HG02571 (cell line): ENCODE results near the gene DNER.
"Not testable (repeated sequence)": the region's sequence is repeated elsewhere in the genome, so short reads cannot be mapped to it uniquely, and the experiment has no call there.

Experiments
- ATAC-seq: cut with Tn5 transposase; IDR thresholded peaks from one replicate; pipeline ENCODE4 v1.9.1; 2021; ENCODE audit warnings: mild to moderate bottlenecking, moderate library complexity; ENCODE audit not compliant: unreplicated experiment

Gene DNER

DNA sequence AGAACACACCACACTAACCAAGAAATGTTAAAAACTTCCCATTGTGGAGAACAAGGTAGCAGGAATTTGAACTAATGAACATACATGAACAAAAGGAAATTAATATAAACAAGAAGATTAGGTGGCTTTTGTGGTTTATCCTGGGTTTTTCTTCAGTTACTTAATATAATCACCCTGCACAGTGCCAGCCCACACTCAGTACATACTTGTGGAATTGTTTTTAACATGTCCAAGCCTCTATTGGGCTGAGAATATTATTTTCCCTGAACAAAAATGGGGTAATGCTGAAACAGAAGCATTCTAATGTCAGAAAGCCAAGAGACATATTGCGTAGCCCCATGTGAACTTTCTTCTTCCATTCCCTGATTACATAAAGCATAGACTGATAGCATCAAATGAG, 202.8 kb downstream of the DNER start:
- no peak for ATAC-seq

DNA sequence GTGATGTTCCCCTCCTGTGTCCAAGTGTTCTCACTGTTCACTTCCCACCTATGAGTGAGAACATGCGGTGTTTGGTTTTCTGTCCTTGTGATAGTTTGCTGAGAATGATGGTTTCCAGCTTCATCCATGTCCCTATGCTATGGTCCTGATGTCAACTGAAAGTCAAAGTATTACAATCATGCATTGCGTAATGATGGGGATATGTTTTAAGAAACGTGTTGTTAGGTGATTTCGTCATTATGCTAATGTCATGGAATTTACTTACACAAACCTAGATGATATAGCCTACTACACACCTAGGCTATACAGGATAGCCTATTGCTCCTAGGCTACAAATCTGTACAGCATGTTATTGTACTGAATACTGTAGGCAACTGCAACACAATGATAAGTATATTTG, 207.7 kb downstream of the DNER start:
- ATAC-seq, result not testable (repeated sequence)

DNA sequence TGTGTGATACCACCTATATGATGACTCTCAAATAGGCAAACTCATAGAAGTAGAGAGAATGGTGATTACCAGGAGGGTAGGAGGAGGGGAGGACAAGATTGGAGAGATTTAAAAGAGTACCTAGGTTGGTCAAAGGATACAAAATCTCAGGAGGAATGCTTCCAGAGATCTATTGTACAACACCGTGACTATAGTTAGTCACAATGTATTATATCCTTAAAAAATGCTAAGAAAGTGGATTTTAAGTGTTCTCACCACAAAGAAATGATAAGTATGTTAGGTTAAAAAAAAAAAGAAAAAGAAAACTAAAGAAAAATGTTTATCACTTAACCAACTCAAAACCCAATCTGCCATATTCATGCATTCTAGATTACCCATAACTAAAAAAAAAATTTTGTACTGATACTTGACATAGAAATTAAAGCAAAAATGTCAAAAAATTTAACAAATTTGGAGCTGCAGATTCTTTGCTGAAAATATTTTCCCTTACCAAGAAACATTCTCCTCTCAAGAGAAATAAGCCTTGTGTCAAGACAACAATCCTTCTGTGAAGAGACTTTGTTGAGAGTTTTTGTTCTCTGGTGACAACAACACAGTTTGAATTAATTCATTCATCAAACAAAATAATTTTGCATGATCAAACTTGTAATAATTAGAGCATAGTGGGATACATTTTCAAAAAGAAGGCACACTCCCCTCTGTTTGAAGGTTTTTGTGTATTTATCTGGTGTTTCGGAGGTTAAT, 213.1 kb downstream of the DNER start:
- no peak for ATAC-seq

DNA sequence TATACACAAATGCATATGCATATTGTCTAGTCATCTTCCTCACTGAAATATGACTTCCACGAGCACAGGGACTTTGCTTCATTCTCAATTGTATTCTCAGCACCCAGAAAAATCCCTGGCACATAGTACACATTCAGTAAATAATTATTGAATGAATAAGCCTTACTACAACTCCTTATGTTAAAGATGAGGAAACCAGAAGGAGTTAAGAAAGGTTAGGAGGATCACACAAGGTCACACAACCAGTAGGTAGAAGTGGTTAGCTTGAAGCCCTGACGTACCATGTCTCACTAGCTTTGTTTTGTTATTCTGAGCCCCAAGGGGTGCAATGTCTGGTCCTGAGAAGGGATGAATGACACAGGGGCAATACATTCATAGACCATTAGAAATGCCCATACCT, 222.3 kb downstream of the DNER start:
- no peak for ATAC-seq

DNA sequence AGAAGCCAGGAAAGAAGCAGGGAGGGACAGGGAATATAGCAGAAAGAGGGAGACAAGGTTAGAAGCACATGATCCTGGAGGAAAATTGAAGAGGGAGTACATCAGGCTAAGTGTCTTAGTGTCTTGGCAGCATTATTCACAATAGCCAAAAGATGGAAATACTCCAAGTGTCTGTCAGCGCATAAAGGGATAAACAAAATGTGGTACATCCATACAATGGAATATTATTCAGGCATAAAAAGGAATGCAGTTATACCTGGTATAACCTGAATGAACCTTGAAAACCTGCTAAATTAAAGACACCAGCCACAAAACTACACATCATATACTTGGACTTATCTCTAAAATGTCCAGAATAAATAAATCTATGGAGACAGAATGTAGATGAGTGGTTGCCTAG, 224.2 kb downstream of the DNER start:
- ATAC-seq, result no peak

DNA sequence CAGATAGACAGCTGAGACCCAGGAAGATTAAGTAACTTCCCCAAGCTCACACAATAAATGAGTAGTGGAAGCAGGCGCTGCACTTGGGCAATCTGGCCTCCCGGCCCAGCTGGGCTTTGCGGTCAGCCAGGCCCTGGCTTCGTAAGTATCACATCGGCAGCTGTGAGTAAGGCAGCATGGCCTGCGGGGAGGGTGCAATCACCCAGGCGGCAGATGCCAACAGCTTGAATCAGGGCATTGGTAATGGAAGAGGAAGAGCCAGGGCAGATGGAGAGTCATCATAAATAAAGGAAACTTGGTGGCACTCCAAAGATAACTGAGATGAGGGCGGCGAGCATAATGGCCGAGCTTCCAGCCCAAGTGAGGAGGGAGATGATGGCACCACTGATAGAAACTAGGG, 225.3 kb downstream of the DNER start:
- ATAC-seq, result no peak

DNA sequence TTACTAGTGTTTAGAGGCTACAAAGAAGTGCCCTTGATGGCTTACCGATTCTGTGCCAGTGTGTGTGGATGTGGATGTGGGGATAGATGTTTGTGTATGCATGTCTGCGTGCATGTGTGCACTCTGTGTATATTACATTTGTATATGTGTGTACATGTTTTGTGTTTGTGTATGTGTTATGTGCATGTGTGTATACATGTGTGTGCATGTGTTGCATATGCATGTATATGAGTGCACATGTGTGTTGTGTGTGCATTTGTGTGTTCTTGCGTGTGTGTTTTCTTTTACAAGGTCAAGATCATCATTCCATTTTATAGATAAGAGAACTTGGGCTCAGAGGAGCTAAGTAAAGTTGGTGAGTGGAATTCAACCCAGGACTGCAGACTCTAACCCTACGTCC, 226.1 kb downstream of the DNER start:
- no peak for ATAC-seq

DNA sequence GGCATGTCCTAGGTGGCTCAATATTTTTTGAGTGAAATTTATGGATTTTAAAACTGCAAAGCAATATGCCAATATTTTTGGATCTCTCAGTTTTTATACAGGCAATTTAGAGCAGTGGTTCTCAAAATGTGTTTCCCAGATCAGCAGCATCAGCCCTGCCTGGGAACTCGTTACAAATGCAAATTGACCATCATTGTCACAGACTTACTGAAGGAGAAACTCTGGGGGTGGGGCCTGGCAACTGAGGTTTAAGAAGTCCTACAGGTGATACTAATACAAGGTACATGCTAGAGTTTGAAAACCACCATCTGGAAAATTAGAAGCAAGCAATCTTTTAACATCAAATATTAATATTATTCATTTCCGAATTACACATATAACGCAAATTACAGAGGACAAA, 227.7 kb downstream of the DNER start:
- ATAC-seq, result no peak

DNA sequence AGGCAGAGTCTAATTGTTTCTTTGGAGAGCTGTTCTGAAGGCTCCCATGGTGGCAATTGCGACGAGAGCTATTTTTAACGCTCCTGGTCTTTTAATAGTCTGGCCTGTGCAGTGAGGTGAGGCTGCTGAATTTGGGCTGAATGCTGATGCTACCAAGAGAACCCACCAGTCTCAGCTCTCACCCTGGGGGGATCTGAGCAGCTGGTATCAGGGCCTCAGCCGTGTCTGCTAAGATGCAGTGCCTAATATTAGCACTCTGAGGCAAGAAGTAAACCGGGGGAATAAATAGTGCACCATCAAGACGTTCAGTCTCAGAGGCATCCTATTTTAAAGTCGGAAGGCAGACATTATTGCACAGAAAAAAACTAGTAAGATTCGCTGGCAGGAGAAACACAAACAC, 228.5 kb downstream of the DNER start:
- no peak for ATAC-seq

DNA sequence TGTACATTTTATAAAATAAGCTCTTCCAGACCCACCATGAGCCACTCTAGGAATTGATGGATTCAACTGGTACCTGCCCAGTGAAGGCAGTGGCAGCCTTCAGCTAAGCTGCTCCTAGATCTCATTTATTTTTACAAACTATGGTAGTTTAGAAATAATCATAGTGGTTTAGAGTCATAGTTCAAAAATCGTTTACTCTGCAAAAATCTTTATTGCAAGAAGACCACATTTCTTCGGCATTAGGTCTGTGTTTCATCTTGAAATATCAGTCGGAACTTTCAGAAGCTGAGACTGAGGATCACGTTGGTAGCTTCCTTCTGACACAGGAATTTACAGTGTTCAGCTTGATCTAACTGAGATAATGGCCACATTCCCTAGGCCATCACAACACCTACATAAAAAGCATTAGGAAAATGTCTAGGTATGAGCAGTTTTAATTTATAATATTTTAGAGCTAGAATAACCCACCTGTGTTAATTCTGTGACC, 237.0 kb downstream of the DNER start:
- ATAC-seq, result no peak

DNA sequence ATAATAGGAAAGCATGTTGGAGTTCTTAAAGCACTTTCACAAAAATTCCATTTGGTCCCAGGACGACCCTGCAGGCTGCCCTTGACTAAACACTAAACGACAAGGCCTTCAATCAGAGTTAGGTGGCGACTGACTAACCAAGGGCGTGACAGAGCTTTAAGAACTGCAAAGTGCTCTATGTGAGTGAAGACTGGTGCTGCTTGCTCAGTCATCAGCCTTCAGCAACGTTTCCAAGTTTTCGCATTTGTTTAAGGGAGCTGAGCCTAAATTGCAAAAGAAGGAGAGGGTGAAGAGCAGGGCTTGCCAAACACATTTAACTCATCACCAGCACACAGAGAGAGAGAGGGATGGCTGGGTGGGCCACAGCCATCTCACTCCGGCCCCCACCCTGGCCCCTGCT, 238.6 kb downstream of the DNER start:
- ATAC-seq, result no peak

DNA sequence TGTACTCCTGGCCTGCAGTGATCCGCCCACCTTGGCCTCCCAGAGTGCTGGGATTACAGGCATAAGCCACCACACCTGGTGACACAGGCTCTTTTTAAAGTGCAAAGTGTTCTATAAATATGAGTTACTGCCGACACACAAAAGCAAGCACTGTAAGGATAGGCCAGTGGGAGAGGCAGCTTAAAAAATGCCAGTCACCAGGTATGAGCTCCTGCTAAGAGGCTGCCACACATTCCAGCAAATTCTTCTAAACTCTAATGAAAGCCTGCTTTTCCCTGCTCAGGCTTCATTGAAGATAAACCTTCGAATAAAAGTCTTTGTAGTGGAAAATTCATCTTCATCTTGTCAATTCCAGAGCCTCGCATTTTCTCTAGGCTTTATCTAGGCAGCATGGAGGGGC, 240.2 kb downstream of the DNER start:
- ATAC-seq, result no peak

DNA sequence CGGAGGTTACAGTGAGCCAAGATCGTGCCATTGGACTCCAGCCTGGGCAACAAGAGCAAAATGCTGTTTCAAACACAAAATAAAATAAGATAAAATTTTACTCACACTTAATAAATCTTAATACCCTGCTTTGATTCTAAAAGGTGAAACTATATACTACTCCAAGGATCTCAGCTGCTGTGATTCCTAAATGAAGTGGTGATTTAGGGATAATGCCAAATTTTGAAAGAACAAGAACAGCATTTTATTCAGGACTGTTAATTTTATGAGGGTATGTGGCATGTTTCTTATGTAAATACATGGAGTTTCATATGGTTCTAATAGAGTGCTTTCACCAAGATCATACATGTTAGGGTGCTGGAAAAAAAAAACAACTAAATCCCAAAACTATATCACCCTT, 243.6 kb downstream of the DNER start:
- no peak for ATAC-seq

DNA sequence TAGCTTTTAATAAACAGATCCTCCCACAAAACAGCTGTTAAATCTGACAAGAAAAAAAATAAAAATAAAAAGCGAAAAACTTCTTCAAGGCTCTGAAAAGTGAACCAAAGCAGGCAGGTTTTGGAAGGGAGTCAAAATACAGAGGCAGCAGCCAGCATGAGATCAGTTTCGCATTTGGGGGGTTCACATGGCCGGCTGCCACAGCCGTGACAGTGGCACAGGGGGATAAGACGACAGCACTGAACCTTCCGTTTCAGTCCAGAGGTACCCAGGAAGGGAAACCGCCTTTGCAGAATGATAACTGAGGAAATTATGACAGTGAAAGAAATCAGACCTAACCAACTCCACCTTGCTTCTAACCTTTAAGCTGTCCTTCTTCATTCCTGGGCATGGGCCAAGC, 246.6 kb downstream of the DNER start:
- ATAC-seq, result no peak

DNA sequence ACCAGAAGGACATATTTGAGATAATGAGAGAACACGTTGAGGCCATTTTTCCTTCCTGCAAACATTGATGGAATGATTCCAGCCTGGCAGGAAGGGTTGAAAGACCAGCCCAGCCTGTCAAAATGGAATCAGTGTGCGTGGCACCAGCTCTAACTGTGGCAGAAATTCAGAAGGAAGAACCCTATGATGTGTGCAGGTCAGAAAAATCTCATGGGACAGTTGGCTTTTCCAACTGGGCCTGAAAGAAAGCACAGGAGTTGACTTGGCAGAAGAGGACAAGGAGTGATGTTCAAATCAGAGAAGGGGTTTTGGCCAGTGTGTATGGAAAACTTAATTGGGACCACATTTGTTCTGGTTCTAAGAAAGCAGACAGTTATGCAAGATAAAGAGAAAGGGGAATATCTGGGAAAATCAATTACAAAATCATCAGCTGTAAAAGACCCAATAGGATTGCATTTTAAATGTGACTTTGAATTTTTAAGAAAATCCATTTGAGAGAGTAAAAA, 250.5 kb downstream of the DNER start:
- ATAC-seq, result no peak

DNA sequence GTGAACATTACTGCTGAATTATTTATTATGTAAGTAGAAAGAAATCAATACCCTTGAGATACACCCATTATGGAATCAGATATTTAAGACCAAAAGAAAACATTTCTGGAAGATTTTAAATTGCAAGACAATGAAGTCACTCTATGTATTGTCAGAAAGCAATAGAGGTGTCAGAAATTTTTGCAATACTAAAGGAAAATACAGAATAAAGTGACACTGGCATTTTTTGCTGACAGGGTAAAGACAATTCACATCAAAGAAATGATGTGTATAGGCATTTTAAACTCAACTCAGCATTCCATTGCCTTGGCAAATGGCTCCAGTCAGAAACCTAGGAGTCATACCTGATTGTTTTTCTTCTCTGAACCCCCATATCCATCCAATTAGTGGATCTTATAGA, 252.2 kb downstream of the DNER start:
- no peak for ATAC-seq

DNA sequence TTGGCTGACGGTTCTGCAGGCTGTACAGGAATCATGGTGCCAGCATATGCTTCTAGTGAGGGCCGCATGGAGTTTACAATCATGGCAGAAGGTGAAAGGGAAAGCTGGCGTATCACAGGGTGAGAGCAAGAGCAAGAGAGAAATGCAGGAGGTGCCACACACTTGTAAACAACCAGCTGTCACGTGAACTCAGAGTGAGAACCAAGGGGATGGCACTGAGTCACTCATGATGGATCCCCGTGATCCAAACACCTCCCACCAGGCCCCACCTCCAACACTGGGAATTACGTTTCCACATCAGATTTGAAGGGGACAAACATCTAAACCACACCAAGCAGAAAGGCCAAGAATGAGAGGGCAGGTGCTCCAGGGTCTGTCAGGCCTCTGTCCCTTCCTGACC, 258.3 kb downstream of the DNER start:
- ATAC-seq, result no peak

DNA sequence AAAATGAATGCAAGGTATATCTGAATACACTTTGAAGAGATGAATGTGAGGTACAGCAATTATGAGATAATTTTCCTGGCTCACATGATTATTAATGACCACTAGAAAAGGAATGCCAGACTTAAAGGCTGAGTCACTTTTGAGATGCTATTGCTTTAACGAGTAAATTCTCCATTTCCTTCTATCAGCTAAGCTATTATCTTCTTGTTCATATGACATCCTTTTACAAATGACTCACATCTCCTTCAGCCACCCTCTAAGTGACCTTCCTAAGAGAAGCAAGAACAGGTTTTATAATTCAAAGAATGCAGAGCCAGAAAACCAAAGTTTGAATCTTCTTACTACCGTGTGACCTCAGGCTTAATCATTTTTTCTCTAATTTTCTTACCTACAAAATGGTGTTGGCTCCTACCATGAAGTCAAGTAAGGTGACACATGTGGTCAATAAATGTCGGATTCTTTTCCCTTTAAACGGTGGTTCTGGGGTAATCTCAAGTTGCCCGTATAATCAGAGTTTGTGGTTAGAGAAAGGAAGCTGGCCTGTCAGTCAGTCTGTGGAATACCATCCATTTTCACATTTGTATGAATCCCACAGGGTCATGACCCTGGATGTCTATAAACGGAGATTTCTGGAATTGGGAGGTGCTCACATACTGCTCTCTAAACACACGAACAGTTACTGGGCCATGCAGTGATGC, 259.3 kb downstream of the DNER start:
- no peak for ATAC-seq

DNA sequence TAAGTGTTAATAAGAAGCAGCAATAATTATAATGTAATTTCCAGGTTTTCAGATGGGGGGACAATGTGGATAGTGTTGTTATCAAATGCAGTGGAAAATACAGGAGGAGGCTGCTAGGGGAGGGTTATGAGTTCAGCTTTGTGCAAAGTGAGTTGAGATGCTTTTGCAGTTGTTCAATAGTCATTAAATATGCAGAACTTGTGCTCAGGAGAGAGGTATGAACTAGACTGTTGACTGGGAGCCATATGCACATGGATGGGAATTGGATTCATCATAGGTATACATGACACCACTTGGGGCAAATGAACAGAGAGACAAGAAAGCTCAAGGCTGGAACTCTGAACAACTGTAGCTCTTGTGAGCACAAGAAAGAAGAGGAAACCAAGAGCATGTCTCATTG, 261.1 kb downstream of the DNER start:
- ATAC-seq, result no peak

DNA sequence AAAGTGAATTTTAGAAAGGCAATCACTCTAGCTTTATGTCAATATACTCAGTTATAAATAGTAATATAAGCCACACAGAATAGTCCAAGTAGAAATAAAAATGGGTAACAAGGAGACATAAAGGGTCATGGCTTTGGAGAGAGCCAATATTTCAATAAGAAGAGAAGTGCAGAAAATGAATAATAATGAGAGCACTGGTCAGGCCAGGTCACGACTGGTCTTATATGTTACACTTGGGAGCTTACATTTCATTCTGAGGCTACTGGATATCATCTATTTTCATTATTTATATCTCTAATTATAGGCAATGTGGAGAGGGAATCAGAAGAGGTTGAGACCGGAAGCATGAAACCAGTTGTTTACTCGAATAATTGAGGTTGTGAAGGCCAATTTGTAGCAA, 262.5 kb downstream of the DNER start:
- no peak for ATAC-seq

DNA sequence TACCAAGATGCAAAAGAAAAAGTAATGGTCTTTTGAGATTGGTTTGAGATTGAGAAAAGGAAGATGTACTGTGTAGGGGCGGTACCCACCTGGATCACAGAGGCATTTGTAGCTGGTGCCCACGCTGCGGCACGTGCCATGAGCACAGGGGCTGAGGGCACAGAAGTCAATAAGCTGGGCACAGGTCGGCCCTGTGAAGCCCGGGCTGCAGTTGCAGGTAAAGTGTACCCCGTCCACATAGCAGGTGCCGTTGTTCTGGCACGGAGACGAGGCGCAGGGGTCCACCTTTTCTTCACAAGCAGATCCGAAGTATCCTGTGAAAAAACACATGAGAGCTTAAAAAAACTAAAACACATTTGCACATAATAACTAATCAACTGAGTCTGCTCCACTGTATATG, 267.1 kb downstream of the DNER start:
- no peak for ATAC-seq

DNA sequence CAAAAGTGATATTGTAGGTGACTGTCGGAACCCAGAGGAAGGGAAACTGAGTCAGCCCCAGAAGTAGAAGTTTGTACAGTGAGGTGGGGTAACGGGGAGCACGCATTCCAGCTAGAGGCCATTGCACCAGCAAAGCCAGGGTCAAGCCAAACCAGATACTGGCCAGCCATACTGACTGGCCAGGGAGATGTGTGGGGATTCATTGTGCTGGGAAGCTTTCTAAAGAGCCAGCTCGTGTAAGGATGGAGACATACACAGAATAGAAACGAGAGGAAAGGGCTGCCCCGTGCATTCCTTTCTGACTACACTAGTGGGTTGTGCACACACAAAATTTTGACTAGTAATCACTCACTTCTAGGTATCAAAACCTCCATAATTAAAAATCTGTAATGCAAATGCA, 268.0 kb downstream of the DNER start:
- ATAC-seq, result no peak
